Uterus (tissue), 4 donors: ENCODE results near the gene LRBA. TPM values are rescaled to one million over a fixed set of nuclear protein-coding genes. Genes with fewer than 3 reads are reported as not detected.
A peak's percentile ranks its signal among the peaks of the same experiment; 100 is the strongest.

Experiments used
- DNase-seq, 2 donors: peaks; one replicate each; pipeline ENCODE4 v3.0.0-alpha.2; 2019 to 2020
- H3K27ac ChIP-seq, 2 donors: fragments of 200-600 bp; sonication (generic); 1 replicate in 1 of 2; 2 replicates in 1 of 2; pipeline ENCODE4 v1.5.1; 2016 to 2018
- H3K27me3 ChIP-seq, 2 donors: fragments of 200-600 bp; sonication (generic); one replicate each; pipeline ENCODE4 v1.5.1; 2018 to 2019; ENCODE audit warnings: control low read depth in 1 of 2
- H3K36me3 ChIP-seq, 2 donors: fragments of 200-600 bp; sonication (generic); one replicate each; pipeline ENCODE4 v1.5.1; 2019; ENCODE audit warnings: control low read depth in 1 of 2
- H3K4me1 ChIP-seq, 2 donors: fragments of 200-600 bp; sonication (generic); one replicate each; pipeline ENCODE4 v1.5.1; 2018 to 2019; ENCODE audit warnings: control low read depth in 1 of 2
- H3K4me3 ChIP-seq, 2 donors: fragments of 200-600 bp; sonication (generic); 1 replicate in 1 of 2; 2 replicates in 1 of 2; pipeline ENCODE4 v1.5.1; 2018 to 2019; ENCODE audit warnings: mild to moderate bottlenecking in 1 of 2
- H3K9me3 ChIP-seq, 2 donors: fragments of 200-600 bp; sonication (generic); one replicate each; pipeline ENCODE4 v1.5.1; 2019; ENCODE audit warnings: control low read depth in 1 of 2
- CTCF ChIP-seq, 4 experiments: fragments of 200-600 bp in 2 of 4; fragments of 450-650 bp in 2 of 4; sonication (generic) in 2 of 4; IDR thresholded peaks; one replicate each; pipeline ENCODE4 v1.5.1; 2016 to 2019; ENCODE audit warnings: antibody characterized with exemption in 4 of 4, mild to moderate bottlenecking in 2 of 4, moderate library complexity in 1 of 4
- POLR2A ChIP-seq, 2 donors: fragments of 450-650 bp; IDR thresholded peaks; one replicate each; pipeline ENCODE4 v1.6.1; 2016; ENCODE audit warnings: antibody characterized with exemption in 2 of 2, mild to moderate bottlenecking in 1 of 2, moderate library complexity in 1 of 2
- intact Hi-C: fragments of 100-400 bp; cut with DNase I; formaldehyde crosslinking; loops from one replicate; pipeline ENCODE4 v1.15.1; 2023; ENCODE audit warnings: low total_unique reads
- total RNA-seq, 4 donors: library from RNA; depleted of rRNA in 3 of 4; stranded (reverse); fragments of >200 nt in 3 of 4; gene quantifications; one replicate each; pipeline versions ENCODE4 v1.1.0 to v1.2.4, GENCODE V29; 2014 to 2023
- donor health status: DM: yes; HTN: yes; CAD: no.

LRBA gene
- total RNA-seq, 4 donors from 2014 or later, result 32.0 to 126 (median 41.7) TPM

DNA sequence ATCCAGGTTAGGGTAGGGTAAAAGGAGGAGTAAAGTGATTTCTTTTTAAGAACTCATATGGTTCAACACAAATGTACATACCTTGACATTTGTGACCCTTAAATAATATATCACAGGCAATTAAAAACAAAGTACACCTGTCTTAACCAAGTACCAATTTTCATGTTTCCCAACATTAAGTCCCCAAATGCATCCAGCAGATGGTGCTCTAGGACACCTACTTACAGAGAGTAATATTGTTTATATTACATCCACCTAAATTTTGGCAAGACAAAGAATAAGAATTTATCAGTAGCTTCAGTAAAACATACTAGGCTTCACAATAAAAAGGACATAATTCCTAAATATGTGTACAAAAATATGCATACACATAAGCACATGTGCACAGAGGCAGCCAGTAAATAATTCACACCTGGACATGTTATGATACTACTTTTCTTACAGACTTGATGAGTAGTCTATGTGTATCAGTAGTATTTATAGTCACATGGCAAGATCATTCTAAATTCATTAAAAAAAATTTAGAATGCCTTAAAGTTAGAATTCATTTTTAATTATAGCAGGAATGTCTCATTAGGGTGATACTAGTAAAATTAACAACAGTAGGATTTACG is 717.1 kb downstream of the LRBA start:
- Histone ChIP-seq H3K36me3 (no peaks in the 10 kb centered on the region), H3K4me3 (no peak overlapping the region), H3K27ac (no peak overlapping the region), H3K27me3 (no peaks in the 10 kb centered on the region), H3K4me1 (no peaks in the 10 kb centered on the region), H3K9me3 (no peaks in the 10 kb centered on the region)
- TF ChIP-seq CTCF (IDR thresholded peaks at IDR 0.05) (peak; percentile 32 to 51 (median 42)), POLR2A (IDR thresholded peaks at IDR 0.05) (no peak)
- intact Hi-C loops, result no loop called here
- DNase-seq, result peak in 1 of 2 donors; percentile 26

- DNase-seq, result no peak
- Histone ChIP-seq H3K9me3 (no peaks in the 10 kb centered on the region), H3K36me3 (no peaks in the 10 kb centered on the region), H3K27me3 (no peaks in the 10 kb centered on the region), H3K4me1 (no peaks in the 10 kb centered on the region), H3K4me3 (no peak overlapping the region), H3K27ac (no peak overlapping the region)
- intact Hi-C loops, result no loop called here
- no peak for TF ChIP-seq CTCF (IDR thresholded peaks at IDR 0.05)
- no peak for TF ChIP-seq POLR2A (IDR thresholded peaks at IDR 0.05)
Observed at GRCh38 chr4:150289881-150290280, 725.2 kb downstream of the LRBA start.

DNA sequence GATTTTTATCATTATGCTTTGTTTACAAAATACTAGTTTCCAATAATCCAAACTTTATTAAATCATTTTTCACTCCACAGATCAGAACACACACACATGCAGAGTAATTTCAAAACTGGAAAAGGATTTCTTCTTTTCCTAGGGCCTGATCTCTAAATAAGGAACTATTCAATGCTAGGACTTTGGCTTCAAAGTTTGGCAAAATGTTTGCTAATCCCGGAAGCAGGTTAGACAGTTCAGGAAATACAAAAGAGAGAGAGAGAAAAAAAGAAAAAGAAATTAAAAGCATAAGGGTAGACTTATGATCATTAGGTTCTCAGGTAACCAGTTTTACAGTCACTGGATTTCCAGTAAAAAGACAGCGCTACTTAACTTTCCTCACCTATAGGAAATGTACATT is 725.9 kb downstream of the LRBA start:
- Histone ChIP-seq H3K4me3 (no peak overlapping the region), H3K27ac (no peak overlapping the region), H3K27me3 (no peaks in the 10 kb centered on the region), H3K36me3 (no peaks in the 10 kb centered on the region), H3K9me3 (no peaks in the 10 kb centered on the region), H3K4me1 (no peaks in the 10 kb centered on the region)
- intact Hi-C loops, result no loop called here
- no peak for DNase-seq
- no peak for TF ChIP-seq POLR2A (IDR thresholded peaks at IDR 0.05)
- no peak for TF ChIP-seq CTCF (IDR thresholded peaks at IDR 0.05)

GRCh38 chr4:150286656-150287055 is 728.4 kb downstream of the LRBA start:
- TF ChIP-seq POLR2A (IDR thresholded peaks at IDR 0.05) (no peak), CTCF (IDR thresholded peaks at IDR 0.05) (no peak)
- H3K4me1 ChIP-seq, result no peaks in the 10 kb centered on the region
- H3K27me3 ChIP-seq, result no peaks in the 10 kb centered on the region
- no peaks in the 10 kb centered on the region for H3K36me3 ChIP-seq
- no peak overlapping the region for H3K4me3 ChIP-seq
- no peaks in the 10 kb centered on the region for H3K9me3 ChIP-seq
- H3K27ac ChIP-seq, result no peak overlapping the region
- intact Hi-C loops, result no loop called here
- no peak for DNase-seq

GRCh38 chr4:150283689-150284088 is 731.4 kb downstream of the LRBA start:
- Histone ChIP-seq H3K9me3 (no peaks in the 10 kb centered on the region), H3K4me3 (no peak overlapping the region), H3K4me1 (no peaks in the 10 kb centered on the region), H3K27me3 (no peaks in the 10 kb centered on the region), H3K36me3 (no peaks in the 10 kb centered on the region), H3K27ac (no peak overlapping the region)
- DNase-seq, result no peak
- no peak for TF ChIP-seq POLR2A (IDR thresholded peaks at IDR 0.05)
- no peak for TF ChIP-seq CTCF (IDR thresholded peaks at IDR 0.05)
- intact Hi-C loops, result no loop called here
